HepG2 (cell line): ENCODE data around the gene ZNF880. TPM values are rescaled to one million over a fixed set of nuclear protein-coding genes. Genes with fewer than 3 reads are reported as not detected.

ENCODE experiments used
- ATAC-seq: fragments of 200-7000 bp; cut with Tn5 transposase; 3 replicates; pipeline ENCODE4 v1.9.1; 2020; ENCODE audit warnings: mild to moderate bottlenecking, moderate library complexity
- BruUV-seq: library from RNA; stranded (reverse); fragments of 400-500 nt; replicated peaks from 2 replicates; lab custom pipeline; 2021; lab: Mats Ljungman, UMichigan
- CTCF ChIA-PET: fragments of 300-600 bp; formaldehyde crosslinking; extraction: SDS; loops from one replicate; lab custom pipeline; 2021; ENCODE audit warnings: low total read pairs, inconsistent platforms, low intra/inter-chr PET ratio; lab: Yijun Ruan, JAX
- POLR2A ChIA-PET: fragments of 350-600 bp; sonication (Branson Sonifier 250); formaldehyde crosslinking; loops from one replicate; lab custom pipeline; 2020; ENCODE audit warnings: antibody characterized with exemption, inconsistent platforms; lab: Yijun Ruan, JAX
- DNase-seq: peaks from one replicate; pipeline ENCODE4 v3.0.0-alpha.2; 2015; ENCODE audit warnings: low spot score
- FAIRE-seq: peaks from 3 replicates; lab custom pipeline; 2011; peaks lifted over from hg19 to GRCh38; lab: Jason Lieb, UNC
- H2AFZ ChIP-seq: one replicate; pipeline ENCODE4 v1.6.1; 2011; ENCODE audit warnings: low read length, inconsistent platforms
- H3K27ac ChIP-seq: fragments of 300-600 bp; 3 replicates; pipeline ENCODE4 v1.8.0; 2011; ENCODE audit warnings: mixed run types, mild to moderate bottlenecking, mixed read lengths, low read length, inconsistent platforms; ENCODE audit not compliant: insufficient read depth; ENCODE audit errors: extremely low read length
- H3K27me3 ChIP-seq, 2 experiments: fragments of 200-600 bp in 1 of 2; 2 replicates in 1 of 2; 3 replicates in 1 of 2; pipeline versions ENCODE4 v1.6.0 to v1.8.0; 2011; ENCODE audit warnings: low read length in 2 of 2, mild to moderate bottlenecking in 2 of 2, moderate library complexity in 2 of 2, inconsistent platforms in 1 of 2; ENCODE audit not compliant: insufficient read depth in 2 of 2, control insufficient read depth in 1 of 2
- H3K36me3 ChIP-seq, 2 experiments: fragments of 200-600 bp in 1 of 2; replicated peaks in 1 of 2; 2 replicates in 1 of 2; 3 replicates in 1 of 2; pipeline versions ENCODE4 v1.5.1 to v1.8.0; 2011; ENCODE audit warnings: low read length in 2 of 2, inconsistent platforms in 1 of 2; ENCODE audit not compliant: insufficient read depth in 2 of 2, control insufficient read depth in 1 of 2
- H3K4me1 ChIP-seq: 2 replicates; pipeline ENCODE4 v1.5.1; 2012; ENCODE audit warnings: low read length, inconsistent platforms; ENCODE audit not compliant: insufficient read depth
- H3K4me2 ChIP-seq: 2 replicates; pipeline ENCODE4 v1.6.0; 2011; ENCODE audit warnings: low read depth, low read length, inconsistent platforms
- H3K4me3 ChIP-seq, 3 experiments: fragments of 200-600 bp in 1 of 3; sonication (generic), shearing (Covaris generic) in 1 of 3; replicated peaks in 1 of 3; 2 replicates each; pipeline ENCODE4 v1.5.1; 2011 to 2016; ENCODE audit warnings: low read length in 3 of 3, inconsistent platforms in 2 of 3, low read depth in 2 of 3, mild to moderate bottlenecking in 2 of 3, control low read depth in 1 of 3, mixed read lengths in 1 of 3; ENCODE audit not compliant: insufficient read depth in 1 of 3
- H3K79me2 ChIP-seq: one replicate; pipeline ENCODE4 v1.6.1; 2011; ENCODE audit warnings: low read length, inconsistent platforms; ENCODE audit not compliant: insufficient read depth
- H3K9ac ChIP-seq: 2 replicates; pipeline ENCODE4 v1.6.0; 2011; ENCODE audit warnings: mild to moderate bottlenecking, low read depth, low read length, inconsistent platforms; ENCODE audit not compliant: insufficient read depth
- H3K9me3 ChIP-seq: 2 replicates; pipeline ENCODE4 v1.5.1; 2012; ENCODE audit warnings: mild to moderate bottlenecking, low read length
- H4K20me1 ChIP-seq: 2 replicates; pipeline ENCODE4 v1.6.0; 2011; ENCODE audit warnings: inconsistent platforms, mild to moderate bottlenecking, low read length, moderate library complexity; ENCODE audit not compliant: insufficient read depth
- ASH2L ChIP-seq: fragments of 300-600, 200-600 bp; sonication (generic); IDR thresholded peaks from 2 replicates; pipeline ENCODE4 v1.7.0; 2017; ENCODE audit warnings: low read depth, mild to moderate bottlenecking, moderate library complexity, mixed read lengths, low read length; ENCODE audit not compliant: insufficient read length
- ATAD3A ChIP-seq: sonication (generic); formaldehyde crosslinking; IDR thresholded peaks from 2 replicates; pipeline ENCODE4 v1.4.0; 2020; ENCODE audit warnings: missing genetic modification reagents
- CEBPG ChIP-seq: IDR thresholded peaks from 2 replicates; pipeline ENCODE4 v1.6.1; 2016
- ELF1 ChIP-seq: sonication (generic); formaldehyde crosslinking; IDR thresholded peaks from 2 replicates; pipeline ENCODE4 v1.4.0; 2020; ENCODE audit warnings: missing genetic modification reagents
- GABPA ChIP-seq, 2 experiments: IDR thresholded peaks; 2 replicates each; pipeline ENCODE4 v1.6.1; 2011 to 2016; ENCODE audit warnings: low read depth in 2 of 2, low read length in 1 of 2, missing biosample characterization in 1 of 2, missing genetic modification characterization in 1 of 2
- MIER3 ChIP-seq: IDR thresholded peaks from 2 replicates; pipeline ENCODE4 v1.6.1; 2016; ENCODE audit warnings: missing compliant biosample characterization, borderline replicate concordance
- POLR2G ChIP-seq: fragments of 200-400 bp; formaldehyde crosslinking; IDR thresholded peaks from 2 replicates; pipeline ENCODE4 v1.6.1; 2018; ENCODE audit warnings: mild to moderate bottlenecking, low read depth, low read length, moderate library complexity
- ZNF224 ChIP-seq: sonication (generic); formaldehyde crosslinking; IDR thresholded peaks from 2 replicates; pipeline ENCODE4 v1.5.0; 2020; ENCODE audit warnings: mild to moderate bottlenecking, missing genetic modification reagents
- ZNF230 ChIP-seq: sonication (generic); formaldehyde crosslinking; IDR thresholded peaks from 2 replicates; pipeline ENCODE4 v1.4.0; 2020; ENCODE audit warnings: mild to moderate bottlenecking, missing genetic modification reagents
- WGBS: methylation state at CpG from one replicate; pipeline ENCODE4 v1.1.6; 2017; ENCODE audit warnings: low lambda C conversion rate; 5-methylcytosine and 5-hydroxymethylcytosine counted together
- in situ Hi-C: cut with HindIII; loops from 2 replicates; pipeline ENCODE4 v1.10.0; 2017; ENCODE audit warnings: low pct_unique_long_range_greater_than_20kb; ENCODE audit not compliant: extremely low pct_ligation_motif_present
- intact Hi-C: fragments of 100-400 bp; cut with micrococcal nuclease; formaldehyde crosslinking; loops from one replicate; pipeline ENCODE4 v1.10.0; 2022; ENCODE audit not compliant: unreplicated experiment
- polyA plus RNA-seq, 8 experiments: library from polyadenylated mRNA; depleted of rRNA in 3 of 8; stranded (reverse) in 7 of 8; unstranded in 1 of 8; fragments of >200 nt; fragmentation: Illumina TruSeq in 4 of 8; extraction: Trizol in 4 of 8; gene quantifications; 2 replicates each; pipeline versions ENCODE4 v1.2.1 to v1.2.3, GENCODE V29; 2011 to 2016; ENCODE audit warnings: low read depth in 4 of 8, missing spikeins in 1 of 8, mixed read lengths in 1 of 8; ENCODE audit not compliant: insufficient read depth in 1 of 8
- total RNA-seq, 5 experiments: library from RNA; depleted of rRNA; stranded (reverse); fragments of >200 nt; fragmentation: Illumina TruSeq; extraction: Trizol; gene quantifications; 2 replicates each; pipeline ENCODE4 v1.2.3, GENCODE V29; 2016; ENCODE audit warnings: low read depth in 1 of 5
- TF ChIP-seq, protein P1 (sequence below): conservative IDR thresholded peaks from 2 replicates; pipeline ENCODE4 v1.6.1; 2018; ENCODE audit warnings: missing genetic modification reagents
- TF ChIP-seq, protein P2 (sequence below), 2 experiments: fragments of 450-650 bp in 1 of 2; sonication (generic) in 1 of 2; formaldehyde crosslinking in 1 of 2; IDR thresholded peaks; 2 replicates each; pipeline versions ENCODE4 v1.6.1 to v1.8.0; 2016 to 2022; ENCODE audit warnings: antibody characterized with exemption in 1 of 2, mild to moderate bottlenecking in 1 of 2, missing genetic modification reagents in 1 of 2

ZNF880 gene
- total and polyA plus RNA-seq, 2 of the 13 experiments (the other 11 are each of a cell fraction or from before 2014, with no cell fraction given) = 0.03 to 0.18 TPM

DNA sequence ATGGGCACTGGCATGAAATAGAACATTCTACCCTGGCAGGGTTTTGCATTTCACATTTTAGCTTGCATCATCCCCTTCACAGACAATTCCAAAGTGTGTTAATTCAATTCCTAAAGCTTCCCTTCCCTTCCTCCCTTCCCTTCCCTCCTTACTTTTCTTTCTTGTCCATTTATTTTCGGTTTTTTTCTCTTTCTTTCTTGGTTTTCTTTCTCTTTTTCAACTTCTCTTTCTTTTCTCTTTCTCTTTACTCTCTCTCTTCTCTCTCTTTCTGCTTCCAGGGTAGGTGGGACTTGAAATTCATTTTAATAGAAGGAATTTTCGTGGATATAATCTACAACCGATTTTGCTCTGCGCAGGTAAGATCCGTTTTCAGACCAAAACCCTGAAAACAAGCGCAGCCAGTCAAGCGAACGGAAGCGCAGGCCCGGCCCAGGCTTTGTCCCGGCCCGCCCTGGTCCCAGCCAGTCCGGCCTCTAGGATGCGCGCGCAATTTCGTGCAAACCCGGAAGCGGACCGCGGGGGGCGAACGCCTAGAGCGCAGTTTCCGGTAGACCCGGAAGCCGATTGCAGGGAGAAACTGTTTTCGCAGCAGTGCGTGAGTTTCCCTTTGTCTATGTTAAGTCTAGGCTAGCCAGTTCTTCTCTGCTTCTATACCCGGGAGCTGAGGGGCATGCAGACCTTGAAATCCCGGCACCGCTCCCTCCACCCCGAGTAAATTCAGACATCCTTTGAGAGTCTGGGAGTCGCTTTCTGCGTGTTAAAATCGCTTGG is 27.8 kb downstream of the ZNF880 start, which contains the start of gene ZNF528 (continued):
- peak; percentile 79 for TF ChIP-seq POLR2G
- TF ChIP-seq, protein P1, sequence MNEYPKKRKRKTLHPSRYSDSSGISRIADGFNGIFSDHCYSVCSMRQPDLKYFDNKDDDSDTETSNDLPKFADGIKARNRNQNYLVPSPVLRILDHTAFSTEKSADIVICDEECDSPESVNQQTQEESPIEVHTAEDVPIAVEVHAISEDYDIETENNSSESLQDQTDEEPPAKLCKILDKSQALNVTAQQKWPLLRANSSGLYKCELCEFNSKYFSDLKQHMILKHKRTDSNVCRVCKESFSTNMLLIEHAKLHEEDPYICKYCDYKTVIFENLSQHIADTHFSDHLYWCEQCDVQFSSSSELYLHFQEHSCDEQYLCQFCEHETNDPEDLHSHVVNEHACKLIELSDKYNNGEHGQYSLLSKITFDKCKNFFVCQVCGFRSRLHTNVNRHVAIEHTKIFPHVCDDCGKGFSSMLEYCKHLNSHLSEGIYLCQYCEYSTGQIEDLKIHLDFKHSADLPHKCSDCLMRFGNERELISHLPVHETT (CRISPR knock-in tag) = no peak
- peak; percentile 98 for TF ChIP-seq ELF1 (CRISPR knock-in tag)
- peak; percentile 31; the same call in 1 of the 2 replicates for TF ChIP-seq MIER3 (CRISPR knock-in tag)

DNA sequence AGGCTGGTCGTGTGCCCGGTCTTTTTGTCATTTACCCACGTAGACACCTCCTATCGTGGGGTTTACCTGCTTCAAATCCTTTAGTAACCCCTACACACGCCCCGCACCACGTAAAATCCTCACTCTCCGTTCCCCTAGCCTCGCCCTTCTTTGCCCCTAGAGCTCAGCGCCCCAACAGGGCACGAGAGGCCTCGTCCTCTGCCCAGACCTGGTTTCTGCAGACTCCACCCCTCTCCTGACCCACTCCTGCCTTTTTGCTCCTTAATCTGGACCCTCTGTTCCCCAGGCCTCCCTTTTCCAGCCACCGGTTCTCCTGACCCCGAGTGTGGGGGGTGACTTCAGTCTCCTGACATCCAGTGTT is 28.3 kb downstream of the ZNF880 start:
- POLR2A ChIA-PET = interaction anchor here (0.6 to 0.8 kb wide), 3 partner anchors 124 to 209 kb away, joined by 3 to 4 read pairs (median 3); partner anchors contain the start of gene PPP2R1A
- peak overlapping the region; percentile 81 for H2AFZ ChIP-seq
- BruUV-seq = TSS peak; percentile 82
- peak overlapping the region; percentile 56 for H3K27ac ChIP-seq
- in situ Hi-C loops = no loop called here
- H4K20me1 ChIP-seq = no peaks in the 10 kb centered on the region
- peaks cover 9% of the 10 kb centered on the region; the same call in 1 of the 2 replicates for H3K4me1 ChIP-seq
- WGBS = 12% methylated on average over 14 of the region's 14 CpGs
- H3K9me3 ChIP-seq = peaks cover 67% of the 10 kb centered on the region
- peak overlapping the region; percentile 87 to 89 (median 89) for H3K4me3 ChIP-seq
- peak overlapping the region; percentile 89 for H3K9ac ChIP-seq
- H3K36me3 ChIP-seq = peaks cover 3 to 8% of the 10 kb centered on the region in 2 experiments; a peak in 3 of 5 replicates
- H3K79me2 ChIP-seq = no peaks in the 10 kb centered on the region
- H3K27me3 ChIP-seq = no peaks in the 10 kb centered on the region; a peak in 1 of 5 replicates
- DNase-seq = peak; percentile 6
- CTCF ChIA-PET = no interaction called here
- H3K4me2 ChIP-seq = peak overlapping the region; percentile 87
- intact Hi-C loops = no loop called here
- ATAC-seq = peak; percentile 68
- FAIRE-seq = no peak
- TF ChIP-seq ASH2L (peak; percentile 18), ZNF230 (CRISPR knock-in tag) (0 out of 2 replicates have a peak, but pooled peaks have one; percentile 30), ATAD3A (CRISPR knock-in tag) (no peak), ZNF224 (CRISPR knock-in tag) (0 out of 2 replicates have a peak, but pooled peaks have one; percentile 16), CEBPG (CRISPR knock-in tag) (no peak), GABPA (IDR thresholded peaks at IDR 0.05; ENCODE audit: low read depth, low read length) (0 out of 2 replicates have a peak, but pooled peaks have one; percentile 4), GABPA (CRISPR knock-in tag; IDR thresholded peaks at IDR 0.05; ENCODE audit: low read depth) (no peak)
- TF ChIP-seq, protein P2, sequence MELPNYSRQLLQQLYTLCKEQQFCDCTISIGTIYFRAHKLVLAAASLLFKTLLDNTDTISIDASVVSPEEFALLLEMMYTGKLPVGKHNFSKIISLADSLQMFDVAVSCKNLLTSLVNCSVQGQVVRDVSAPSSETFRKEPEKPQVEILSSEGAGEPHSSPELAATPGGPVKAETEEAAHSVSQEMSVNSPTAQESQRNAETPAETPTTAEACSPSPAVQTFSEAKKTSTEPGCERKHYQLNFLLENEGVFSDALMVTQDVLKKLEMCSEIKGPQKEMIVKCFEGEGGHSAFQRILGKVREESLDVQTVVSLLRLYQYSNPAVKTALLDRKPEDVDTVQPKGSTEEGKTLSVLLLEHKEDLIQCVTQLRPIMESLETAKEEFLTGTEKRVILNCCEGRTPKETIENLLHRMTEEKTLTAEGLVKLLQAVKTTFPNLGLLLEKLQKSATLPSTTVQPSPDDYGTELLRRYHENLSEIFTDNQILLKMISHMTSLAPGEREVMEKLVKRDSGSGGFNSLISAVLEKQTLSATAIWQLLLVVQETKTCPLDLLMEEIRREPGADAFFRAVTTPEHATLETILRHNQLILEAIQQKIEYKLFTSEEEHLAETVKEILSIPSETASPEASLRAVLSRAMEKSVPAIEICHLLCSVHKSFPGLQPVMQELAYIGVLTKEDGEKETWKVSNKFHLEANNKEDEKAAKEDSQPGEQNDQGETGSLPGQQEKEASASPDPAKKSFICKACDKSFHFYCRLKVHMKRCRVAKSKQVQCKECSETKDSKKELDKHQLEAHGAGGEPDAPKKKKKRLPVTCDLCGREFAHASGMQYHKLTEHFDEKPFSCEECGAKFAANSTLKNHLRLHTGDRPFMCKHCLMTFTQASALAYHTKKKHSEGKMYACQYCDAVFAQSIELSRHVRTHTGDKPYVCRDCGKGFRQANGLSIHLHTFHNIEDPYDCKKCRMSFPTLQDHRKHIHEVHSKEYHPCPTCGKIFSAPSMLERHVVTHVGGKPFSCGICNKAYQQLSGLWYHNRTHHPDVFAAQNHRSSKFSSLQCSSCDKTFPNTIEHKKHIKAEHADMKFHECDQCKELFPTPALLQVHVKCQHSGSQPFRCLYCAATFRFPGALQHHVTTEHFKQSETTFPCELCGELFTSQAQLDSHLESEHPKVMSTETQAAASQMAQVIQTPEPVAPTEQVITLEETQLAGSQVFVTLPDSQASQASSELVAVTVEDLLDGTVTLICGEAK (IDR thresholded peaks at IDR 0.05) = no peak
- TF ChIP-seq, protein P2 (CRISPR knock-in tag; IDR thresholded peaks at IDR 0.05) = 0 out of 2 replicates have a peak, but pooled peaks have one; percentile 30
